Fibroblast of villous mesenchyme (primary cell): ENCODE measurements around the gene VEGFA. TPM values are rescaled to one million over a fixed set of nuclear protein-coding genes. Genes with fewer than 3 reads are reported as not detected.
A peak's percentile ranks its signal among the peaks of the same experiment; 100 is the strongest.

Experiments
- DNase-seq: peaks from one replicate; pipeline ENCODE4 v3.0.0-alpha.2; 2010; ENCODE audit warnings: low read depth
- H3K4me3 ChIP-seq: 2 replicates; pipeline ENCODE4 v1.5.1; 2011; ENCODE audit warnings: low read depth, mild to moderate bottlenecking, low read length
- CTCF ChIP-seq: IDR thresholded peaks from 2 replicates; pipeline ENCODE4 v1.5.1; 2012; ENCODE audit warnings: low read depth, mild to moderate bottlenecking, low read length; ENCODE audit not compliant: insufficient read depth
- total RNA-seq: library from RNA; depleted of rRNA; stranded (reverse); fragments of >200 nt; gene quantifications from 2 replicates; pipeline ENCODE4 v1.2.3, GENCODE V29; 2012

VEGFA gene
- total RNA-seq, 1 donor, result 84.2 TPM

GRCh38 chr6:43747784-43748183 lies 22.2 kb upstream of the VEGFA start:
- H3K4me3 ChIP-seq, result no peak overlapping the region
- no peak for TF ChIP-seq CTCF
- no peak for DNase-seq

GRCh38 chr6:43748765-43749164 lies 21.2 kb upstream of the VEGFA start:
- DNase-seq, result no peak
- TF ChIP-seq CTCF, result no peak
- no peak overlapping the region for H3K4me3 ChIP-seq

- no peak for DNase-seq
- no peak overlapping the region for H3K4me3 ChIP-seq
- TF ChIP-seq CTCF, result no peak
Observed at GRCh38 chr6:43749461-43749860, 20.6 kb upstream of the VEGFA start.

GRCh38 chr6:43750622-43751021 lies 19.4 kb upstream of the VEGFA start:
- TF ChIP-seq CTCF, result no peak
- no peak overlapping the region for H3K4me3 ChIP-seq
- no peak for DNase-seq

- TF ChIP-seq CTCF, result no peak
- DNase-seq, result no peak
Observed at GRCh38 chr6:43753570-43754183, 16.3 kb upstream of the VEGFA start.

GRCh38 chr6:43757966-43758616 lies 11.9 kb upstream of the VEGFA start:
- no peak overlapping the region for H3K4me3 ChIP-seq
- TF ChIP-seq CTCF, result no peak
- DNase-seq, result no peak

More at GRCh38 chr6:43753570-43754183, 16.3 kb upstream of the VEGFA start:
- no peak overlapping the region for H3K4me3 ChIP-seq

- H3K4me3 ChIP-seq, result no peak overlapping the region
- no peak for DNase-seq
- peak; percentile 80 for TF ChIP-seq CTCF
Observed at GRCh38 chr6:43758617-43759050, 11.4 kb upstream of the VEGFA start.
